ENCODE data around the gene THOC6.

DNA sequence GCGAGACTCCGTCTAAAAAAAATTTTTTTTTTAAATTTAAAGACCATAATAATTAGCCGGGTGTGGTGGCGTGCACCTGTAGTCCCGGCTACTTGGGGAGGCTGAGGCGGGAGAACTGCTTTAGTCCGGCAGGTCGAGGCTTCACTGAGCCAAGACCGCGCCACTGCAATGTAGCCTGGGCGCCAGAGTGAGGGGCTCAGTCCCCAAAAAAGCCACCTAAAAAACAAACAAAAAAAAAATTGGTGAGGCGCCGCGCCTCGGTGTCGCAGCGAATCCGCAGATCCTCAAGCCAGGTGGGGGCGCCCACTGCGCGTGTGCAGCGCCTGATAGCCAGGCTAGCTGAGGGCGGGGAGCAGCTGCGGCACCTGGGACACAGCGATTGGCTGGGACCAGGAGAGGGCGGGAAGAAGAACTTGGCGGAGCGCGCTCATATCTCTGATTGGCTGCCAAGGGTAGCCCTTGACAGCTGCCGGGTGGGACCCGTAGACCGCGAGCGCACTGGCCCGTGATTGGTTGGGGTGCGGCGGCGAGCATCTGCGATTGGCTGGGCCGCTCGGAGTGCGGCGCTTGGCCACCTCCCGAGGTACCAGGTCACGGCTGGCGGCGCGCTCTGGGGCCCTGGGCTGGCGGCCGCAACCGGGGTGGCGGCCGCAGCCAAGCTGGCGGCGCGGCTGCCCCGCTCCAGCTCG is 20.1 kb upstream of the THOC6 start:
- TF ChIP-seq, protein P1, sequence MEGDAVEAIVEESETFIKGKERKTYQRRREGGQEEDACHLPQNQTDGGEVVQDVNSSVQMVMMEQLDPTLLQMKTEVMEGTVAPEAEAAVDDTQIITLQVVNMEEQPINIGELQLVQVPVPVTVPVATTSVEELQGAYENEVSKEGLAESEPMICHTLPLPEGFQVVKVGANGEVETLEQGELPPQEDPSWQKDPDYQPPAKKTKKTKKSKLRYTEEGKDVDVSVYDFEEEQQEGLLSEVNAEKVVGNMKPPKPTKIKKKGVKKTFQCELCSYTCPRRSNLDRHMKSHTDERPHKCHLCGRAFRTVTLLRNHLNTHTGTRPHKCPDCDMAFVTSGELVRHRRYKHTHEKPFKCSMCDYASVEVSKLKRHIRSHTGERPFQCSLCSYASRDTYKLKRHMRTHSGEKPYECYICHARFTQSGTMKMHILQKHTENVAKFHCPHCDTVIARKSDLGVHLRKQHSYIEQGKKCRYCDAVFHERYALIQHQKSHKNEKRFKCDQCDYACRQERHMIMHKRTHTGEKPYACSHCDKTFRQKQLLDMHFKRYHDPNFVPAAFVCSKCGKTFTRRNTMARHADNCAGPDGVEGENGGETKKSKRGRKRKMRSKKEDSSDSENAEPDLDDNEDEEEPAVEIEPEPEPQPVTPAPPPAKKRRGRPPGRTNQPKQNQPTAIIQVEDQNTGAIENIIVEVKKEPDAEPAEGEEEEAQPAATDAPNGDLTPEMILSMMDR (IDR thresholded peaks at IDR 0.05): peak in 1 of 3 donors; percentile 52
- no peak for TF ChIP-seq POLR2A (IDR thresholded peaks at IDR 0.05)

Data from ovary (tissue), 3 donors.